Measurements from ENCODE around the gene SGK2. TPM values are rescaled to one million over a fixed set of nuclear protein-coding genes. Genes with fewer than 3 reads are reported as not detected.

Gene SGK2
- total RNA-seq, 1 donor from 2014 or later = 56.8 TPM

- DNase-seq (ENCODE audit: low spot score) = no peak
Observed at GRCh38 chr20:43536041-43536816, 22.6 kb upstream of the SGK2 start.

GRCh38 chr20:43536817-43537440 lies 21.9 kb upstream of the SGK2 start:
- no peak for DNase-seq (ENCODE audit: low spot score)

- DNase-seq (ENCODE audit: low spot score) = peak; percentile 70
Observed at GRCh38 chr20:43537921-43538877, 20.6 kb upstream of the SGK2 start.

- no peak for DNase-seq (ENCODE audit: low spot score)
Observed at GRCh38 chr20:43538878-43539700, 19.7 kb upstream of the SGK2 start.

- no peak for DNase-seq (ENCODE audit: low spot score)
Observed at GRCh38 chr20:43539975-43540672, 18.7 kb upstream of the SGK2 start.

GRCh38 chr20:43540673-43541060 lies 18.2 kb upstream of the SGK2 start:
- no peak for DNase-seq (ENCODE audit: low spot score)

- no peak for DNase-seq (ENCODE audit: low spot score)
Observed at GRCh38 chr20:43541214-43541613, 17.6 kb upstream of the SGK2 start.

GRCh38 chr20:43542161-43542560 lies 16.7 kb upstream of the SGK2 start:
- no peak for DNase-seq (ENCODE audit: low spot score)

- no peak for DNase-seq (ENCODE audit: low spot score)
Observed at GRCh38 chr20:43542674-43543073, 16.2 kb upstream of the SGK2 start.

GRCh38 chr20:43543138-43543537 lies 15.7 kb upstream of the SGK2 start:
- no peak for DNase-seq (ENCODE audit: low spot score)

GRCh38 chr20:43544501-43544900 lies 14.3 kb upstream of the SGK2 start:
- no peak for DNase-seq (ENCODE audit: low spot score)

- no peak for DNase-seq (ENCODE audit: low spot score)
Observed at GRCh38 chr20:43545837-43546578, 12.8 kb upstream of the SGK2 start.

GRCh38 chr20:43548273-43548880 lies 10.4 kb upstream of the SGK2 start:
- DNase-seq (ENCODE audit: low spot score) = no peak

GRCh38 chr20:43549416-43550065 lies 9.3 kb upstream of the SGK2 start:
- no peak for DNase-seq (ENCODE audit: low spot score)

GRCh38 chr20:43550456-43550855 lies 8.4 kb upstream of the SGK2 start:
- no peak for DNase-seq (ENCODE audit: low spot score)

GRCh38 chr20:43554369-43554768 lies 4.5 kb upstream of the SGK2 start:
- DNase-seq (ENCODE audit: low spot score) = no peak

- no peak for DNase-seq (ENCODE audit: low spot score)
Observed at GRCh38 chr20:43559147-43559987, 540 bp downstream of the SGK2 start.

- no peak for DNase-seq (ENCODE audit: low spot score)
Observed at GRCh38 chr20:43560974-43561373, 2.1 kb downstream of the SGK2 start.

Measured in mucosa of gallbladder (tissue), 1 donor.